Measurements from ENCODE around the gene KNSTRN. TPM values are rescaled to one million over a fixed set of nuclear protein-coding genes. Genes with fewer than 3 reads are reported as not detected.
A peak's percentile ranks its signal among the peaks of the same experiment; 100 is the strongest.

The KNSTRN gene
- total RNA-seq, 1 experiment from 2014 or later: 44.5 TPM

GRCh38 chr15:40377606-40378005, 4.9 kb upstream of the KNSTRN start:
- CTCF ChIA-PET: no interaction called here
- BruUV-seq (replicated peaks): no TSS peak

GRCh38 chr15:40379374-40379773, 3.1 kb upstream of the KNSTRN start:
- H3K27me3 Mint-ChIP-seq (ENCODE audit: unreplicated experiment): no peaks in the 10 kb centered on the region
- TF ChIP-seq CTCF (IDR thresholded peaks at IDR 0.05; ENCODE audit: unreplicated experiment): no peak
- H3K9me3 Mint-ChIP-seq (ENCODE audit: low read depth, unreplicated experiment): no peaks in the 10 kb centered on the region
- H3K4me3 Mint-ChIP-seq (ENCODE audit: low read depth, unreplicated experiment): no peak overlapping the region
- CTCF ChIA-PET: no interaction called here
- DNase-seq: no peak
- peaks cover 17% of the 10 kb centered on the region for H3K36me3 Mint-ChIP-seq (ENCODE audit: insufficient read depth, unreplicated experiment)
- H3K4me1 Mint-ChIP-seq (ENCODE audit: low read depth, unreplicated experiment): peaks cover 12% of the 10 kb centered on the region
- no TSS peak for BruUV-seq (replicated peaks)
- peak overlapping the region; percentile 76 for H3K27ac Mint-ChIP-seq (ENCODE audit: unreplicated experiment)
- intact Hi-C loops (cut with micrococcal nuclease; ENCODE audit: unreplicated experiment): no loop called here

More at GRCh38 chr15:40377606-40378005, 4.9 kb upstream of the KNSTRN start:
- DNase-seq: no peak
- intact Hi-C loops (cut with micrococcal nuclease; ENCODE audit: unreplicated experiment): no loop called here
- Mint-ChIP-seq H3K36me3 (ENCODE audit: insufficient read depth, unreplicated experiment) (peaks cover 7% of the 10 kb centered on the region), H3K27me3 (ENCODE audit: unreplicated experiment) (no peaks in the 10 kb centered on the region), H3K9me3 (ENCODE audit: low read depth, unreplicated experiment) (no peaks in the 10 kb centered on the region), H3K4me1 (ENCODE audit: low read depth, unreplicated experiment) (peaks cover 12% of the 10 kb centered on the region), H3K4me3 (ENCODE audit: low read depth, unreplicated experiment) (no peak overlapping the region), H3K27ac (ENCODE audit: unreplicated experiment) (no peak overlapping the region)
- TF ChIP-seq CTCF (IDR thresholded peaks at IDR 0.05; ENCODE audit: unreplicated experiment): no peak

- Mint-ChIP-seq H3K27me3 (ENCODE audit: unreplicated experiment) (no peaks in the 10 kb centered on the region), H3K27ac (ENCODE audit: unreplicated experiment) (peak overlapping the region; percentile 76), H3K4me3 (ENCODE audit: low read depth, unreplicated experiment) (no peak overlapping the region), H3K36me3 (ENCODE audit: insufficient read depth, unreplicated experiment) (peaks cover 17% of the 10 kb centered on the region), H3K9me3 (ENCODE audit: low read depth, unreplicated experiment) (no peaks in the 10 kb centered on the region), H3K4me1 (ENCODE audit: low read depth, unreplicated experiment) (peaks cover 12% of the 10 kb centered on the region)
- peak; percentile 60 for DNase-seq
- intact Hi-C loops (cut with micrococcal nuclease; ENCODE audit: unreplicated experiment): no loop called here
- no TSS peak for BruUV-seq (replicated peaks)
- CTCF ChIA-PET: interaction anchor here (0.6 kb wide), 1 partner anchor 16 kb away, joined by 6 read pairs; no protein-coding TSS in a partner anchor
- TF ChIP-seq CTCF (IDR thresholded peaks at IDR 0.05; ENCODE audit: unreplicated experiment): no peak
These were observed 2.7 kb upstream of the KNSTRN start for GRCh38 chr15:40379853-40380252.

GRCh38 chr15:40380636-40381035, 1.9 kb upstream of the KNSTRN start:
- Mint-ChIP-seq H3K36me3 (ENCODE audit: insufficient read depth, unreplicated experiment) (peaks cover 17% of the 10 kb centered on the region), H3K4me1 (ENCODE audit: low read depth, unreplicated experiment) (peaks cover 12% of the 10 kb centered on the region), H3K9me3 (ENCODE audit: low read depth, unreplicated experiment) (no peaks in the 10 kb centered on the region), H3K4me3 (ENCODE audit: low read depth, unreplicated experiment) (no peak overlapping the region), H3K27me3 (ENCODE audit: unreplicated experiment) (no peaks in the 10 kb centered on the region), H3K27ac (ENCODE audit: unreplicated experiment) (no peak overlapping the region)
- BruUV-seq (replicated peaks): no TSS peak
- no peak for DNase-seq
- CTCF ChIA-PET: no interaction called here
- no peak for TF ChIP-seq CTCF (IDR thresholded peaks at IDR 0.05; ENCODE audit: unreplicated experiment)
- intact Hi-C loops (cut with micrococcal nuclease; ENCODE audit: unreplicated experiment): no loop called here

All from Calu3 (cell line).